ENCODE measurements around the gene TUSC7.

The TUSC7 gene

DNA sequence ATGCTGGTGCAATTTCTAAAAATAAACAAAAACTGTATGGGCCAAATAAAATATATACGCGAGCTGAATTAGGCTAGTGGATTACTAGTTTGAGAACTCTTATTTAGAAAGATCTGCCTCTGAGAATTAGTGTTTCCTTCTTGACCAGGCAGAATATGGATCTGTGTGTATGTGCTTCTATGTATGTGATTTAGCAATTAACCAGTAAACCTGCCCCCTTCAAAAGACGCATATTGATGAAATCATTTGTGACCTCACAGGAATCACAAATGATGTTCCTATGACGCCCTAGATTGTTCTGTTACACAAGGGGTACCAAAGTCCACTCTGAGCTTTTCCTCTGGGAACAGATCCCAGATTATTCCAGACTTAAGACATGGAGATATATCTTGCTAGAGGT lies at the start of gene TUSC7:
Gene TUSC7 (plus strand): TSS at position 301 of the 400 bp plus-strand sequence.
- no peak for DNase-seq (ENCODE audit: low spot score)

DNA sequence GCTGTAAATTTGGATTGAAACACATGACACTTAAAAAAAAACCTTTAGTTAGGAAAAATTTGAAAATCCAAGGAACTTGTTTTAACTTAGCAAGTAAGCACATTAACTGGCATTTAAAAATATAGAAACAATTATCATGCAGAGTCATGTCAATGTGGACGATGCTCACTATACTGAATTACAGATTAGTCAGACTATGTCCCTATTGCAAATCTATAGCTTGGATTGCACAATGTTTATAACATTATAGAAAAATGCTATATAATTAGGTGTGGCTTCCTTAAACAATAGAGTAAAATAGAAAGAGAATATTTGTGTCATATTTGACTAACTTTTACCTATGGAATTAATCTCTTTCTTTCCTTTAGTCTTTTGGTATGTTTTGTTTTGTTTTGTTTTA lies 48.4 kb upstream of the TUSC7 start:
- DNase-seq (ENCODE audit: low spot score), result no peak

DNA sequence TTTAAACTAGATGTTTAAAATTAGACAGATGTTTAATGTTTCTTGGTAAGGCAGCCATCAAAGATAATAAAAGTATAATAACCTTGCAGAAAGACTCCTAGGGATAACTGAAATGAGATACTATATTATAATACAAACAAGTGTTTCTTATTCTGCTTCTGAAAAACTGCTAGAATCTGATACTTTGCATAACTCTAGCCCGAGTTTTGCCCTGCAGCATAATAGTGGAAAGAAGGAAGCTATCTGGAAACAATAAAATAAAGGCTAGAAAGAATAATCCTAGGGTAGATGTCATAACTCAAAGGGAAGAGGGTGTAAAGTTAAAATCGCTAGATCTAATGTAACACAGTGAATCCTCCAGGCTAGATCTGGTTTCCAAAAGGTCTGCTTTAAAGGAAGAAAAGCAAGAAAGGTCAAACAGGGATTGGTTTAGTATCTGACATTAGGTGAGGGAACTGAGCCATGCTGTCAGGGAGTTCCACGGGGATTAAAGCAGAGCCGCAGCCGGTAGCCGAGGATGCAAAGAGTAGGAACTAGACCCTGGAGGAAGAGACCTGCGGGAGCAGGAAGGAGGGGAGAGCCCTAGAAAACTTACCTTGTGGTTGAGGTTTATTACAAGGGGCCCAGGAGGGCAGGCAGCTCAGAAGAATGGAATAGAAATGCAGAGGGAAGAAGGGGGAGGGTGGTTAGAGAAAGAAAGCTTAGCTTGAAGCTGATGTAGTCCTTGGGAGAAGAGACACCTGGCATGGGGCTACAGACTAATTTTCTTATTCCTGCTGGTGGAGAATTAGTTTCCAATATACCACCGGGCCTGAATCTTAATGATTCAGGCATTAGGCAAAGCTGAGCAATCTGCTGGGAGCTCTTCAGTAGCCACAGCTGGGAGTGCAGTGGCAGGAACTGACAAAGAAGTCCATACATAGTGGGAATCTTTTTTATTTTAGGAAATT lies 46.1 kb upstream of the TUSC7 start:
- no peak for DNase-seq (ENCODE audit: low spot score)

DNA sequence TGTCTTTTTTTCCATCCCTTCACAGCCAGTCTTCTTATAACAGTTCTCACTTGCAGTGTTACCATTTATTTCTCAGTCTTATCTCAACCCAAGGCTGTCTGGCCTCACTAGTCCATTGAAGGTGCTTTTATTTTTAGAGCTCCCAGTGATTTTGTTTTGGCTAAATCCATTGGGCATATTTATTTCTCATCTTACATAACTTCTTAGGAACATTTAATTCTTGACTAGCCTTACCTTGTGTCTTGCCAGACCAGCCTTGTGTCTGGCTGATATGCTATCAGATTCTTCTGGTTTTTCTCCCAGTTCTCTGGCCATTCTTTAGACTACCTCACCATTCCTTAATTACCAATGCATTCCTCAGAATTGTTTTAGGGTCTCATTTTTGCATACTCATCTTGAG lies 42.3 kb upstream of the TUSC7 start:
- DNase-seq (ENCODE audit: low spot score), result no peak

DNA sequence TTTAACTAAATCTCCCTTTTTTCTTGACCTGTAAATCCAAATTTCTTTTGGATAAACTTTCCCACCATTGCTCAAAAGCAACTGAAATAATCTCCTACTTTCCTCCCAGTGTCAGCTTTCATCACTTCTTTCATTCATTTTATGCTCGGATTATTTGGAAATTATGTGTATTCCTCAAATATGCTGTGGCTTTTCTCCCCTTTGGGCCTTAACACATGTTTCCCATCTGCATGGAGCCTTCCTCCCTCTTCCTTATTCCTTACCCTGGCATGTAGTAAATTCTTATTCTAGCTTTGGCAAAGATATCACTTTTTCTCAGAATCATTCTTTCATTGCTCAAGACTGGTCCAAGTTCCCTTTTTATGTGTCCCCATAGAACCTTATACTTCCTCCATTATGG lies 41.8 kb upstream of the TUSC7 start:
- DNase-seq (ENCODE audit: low spot score), result no peak

DNA sequence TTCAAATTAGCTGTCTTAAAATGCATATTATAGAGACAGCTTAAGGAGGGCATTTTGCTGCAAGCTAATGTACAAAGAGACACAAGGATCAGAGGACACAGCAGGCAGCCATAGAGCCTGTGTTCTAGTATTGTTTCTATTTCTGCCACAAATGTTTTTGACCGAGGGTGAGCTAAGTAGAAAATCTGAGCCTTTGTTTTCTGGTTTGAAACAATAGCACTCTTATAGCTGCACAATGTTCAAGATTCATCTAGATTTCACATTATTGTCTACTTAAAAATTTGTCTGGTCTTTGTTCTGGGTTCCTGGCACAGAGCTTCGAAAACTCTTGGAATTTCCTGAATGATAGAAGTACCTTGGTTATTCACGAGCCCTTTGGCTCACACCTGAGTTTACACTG lies 40.0 kb upstream of the TUSC7 start:
- DNase-seq (ENCODE audit: low spot score), result no peak

DNA sequence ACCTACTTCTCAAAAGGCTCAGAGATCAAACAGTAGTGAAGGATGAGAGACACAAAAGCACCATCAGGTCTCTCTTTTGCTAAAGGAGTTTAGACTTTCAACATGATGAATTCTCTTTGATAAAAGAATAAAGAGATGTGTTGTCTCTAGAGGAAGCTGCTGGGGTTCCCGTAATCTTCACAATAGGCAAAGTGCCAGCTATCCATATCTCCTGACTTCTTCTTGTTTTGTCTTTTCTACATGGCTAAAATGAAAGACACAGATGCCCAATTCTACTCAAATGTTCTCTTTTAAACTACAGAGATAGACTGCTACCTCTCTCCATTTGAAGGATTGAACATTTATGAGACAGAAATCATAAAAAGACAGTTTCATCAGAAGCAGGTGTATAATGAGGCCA lies 38.4 kb upstream of the TUSC7 start:
- DNase-seq (ENCODE audit: low spot score), result no peak

DNA sequence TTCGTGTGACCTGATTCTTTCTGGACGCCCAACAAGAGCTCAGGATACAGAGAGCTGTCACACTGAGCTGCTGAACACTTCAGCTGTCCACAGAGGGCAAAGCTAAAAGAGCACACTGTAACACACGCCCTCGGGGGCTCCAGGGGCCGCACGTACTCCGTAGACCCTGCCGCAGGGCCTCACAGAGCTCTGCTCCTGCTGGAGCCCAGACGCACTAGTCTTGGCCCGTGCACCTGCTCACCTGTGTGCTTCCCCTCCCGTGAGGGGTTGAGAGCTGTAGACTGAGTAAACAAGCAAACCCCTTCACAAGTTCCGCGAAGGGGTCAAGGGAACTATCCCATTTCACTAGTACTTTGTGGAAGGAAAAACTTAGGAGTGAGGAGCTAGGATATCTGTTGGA lies 30.7 kb upstream of the TUSC7 start:
- DNase-seq (ENCODE audit: low spot score), result no peak

DNA sequence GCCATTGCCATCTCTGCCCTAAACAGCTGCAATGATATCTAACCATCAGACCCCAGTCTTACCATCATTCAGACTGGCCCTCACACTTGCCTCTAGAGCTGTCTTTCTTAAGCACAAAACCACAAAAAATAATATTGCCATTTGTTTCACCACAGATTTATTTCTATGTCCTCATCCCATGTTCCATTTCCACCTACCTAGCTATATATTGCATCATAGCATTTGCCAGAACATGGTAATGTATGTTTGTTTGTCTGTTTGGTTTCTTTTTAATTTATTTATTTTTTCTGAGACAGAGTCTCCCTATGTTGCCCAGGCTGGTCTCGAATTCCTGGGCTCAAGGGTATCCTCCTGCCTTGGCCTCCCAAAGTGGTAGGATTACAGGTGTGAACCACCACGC lies 18.5 kb upstream of the TUSC7 start:
- no peak for DNase-seq (ENCODE audit: low spot score)

DNA sequence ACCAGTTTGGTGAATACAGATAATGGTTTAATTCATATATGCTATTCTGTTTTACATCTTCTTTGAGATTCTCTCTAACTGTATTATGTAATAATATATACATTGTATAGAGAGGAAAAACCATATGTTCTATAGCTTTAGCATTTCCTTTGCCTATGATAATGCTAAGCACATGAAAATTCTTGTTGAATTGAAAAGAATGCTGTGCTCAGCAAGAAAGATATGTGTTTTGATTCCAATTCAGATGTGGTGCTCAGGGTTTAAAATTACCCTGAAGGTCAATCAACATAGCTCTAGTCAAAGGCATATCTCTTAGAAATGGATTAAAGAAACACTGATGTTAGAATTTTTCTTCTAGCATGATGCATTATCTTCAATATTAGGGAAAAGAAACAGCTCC lies 8.5 kb upstream of the TUSC7 start:
- no peak for DNase-seq (ENCODE audit: low spot score)

DNA sequence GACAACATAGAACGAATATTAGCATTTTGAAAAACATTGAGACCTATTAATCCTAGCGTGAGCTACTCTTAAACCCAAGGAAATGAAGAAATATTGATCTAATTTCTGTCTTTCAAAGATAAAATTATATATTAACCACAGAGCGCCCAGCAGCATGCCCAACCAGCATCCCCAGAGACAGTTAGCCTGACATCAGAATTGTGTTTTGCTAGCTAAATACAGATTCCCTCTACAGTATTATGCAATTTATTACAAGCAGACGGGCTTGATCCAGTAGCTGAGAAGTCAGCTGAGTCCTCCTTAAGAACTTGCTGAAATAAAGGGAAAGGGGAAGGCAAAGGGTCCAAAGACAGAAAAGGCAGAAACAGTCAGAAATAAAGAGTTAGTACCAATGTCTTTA lies 7.2 kb upstream of the TUSC7 start:
- DNase-seq (ENCODE audit: low spot score), result no peak

DNA sequence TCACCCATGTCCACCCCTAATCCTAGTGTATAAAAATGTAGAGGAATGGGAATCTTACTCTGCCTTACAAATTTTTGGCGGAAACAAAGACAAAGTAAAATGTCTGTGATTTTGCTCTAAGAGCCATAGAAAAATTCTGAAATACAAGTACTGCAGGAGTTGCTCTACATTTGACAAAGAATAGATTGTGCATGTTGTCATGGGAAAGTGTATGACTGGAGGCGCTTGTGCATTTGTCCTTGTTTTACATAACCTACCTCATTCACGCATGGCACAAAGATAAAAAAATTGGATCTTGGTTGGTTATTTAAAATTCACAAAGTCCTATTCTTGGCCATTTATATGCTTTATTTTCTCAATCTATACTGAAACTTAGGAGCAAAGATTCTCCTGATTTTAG lies 2.0 kb upstream of the TUSC7 start:
- no peak for DNase-seq (ENCODE audit: low spot score)

DNA sequence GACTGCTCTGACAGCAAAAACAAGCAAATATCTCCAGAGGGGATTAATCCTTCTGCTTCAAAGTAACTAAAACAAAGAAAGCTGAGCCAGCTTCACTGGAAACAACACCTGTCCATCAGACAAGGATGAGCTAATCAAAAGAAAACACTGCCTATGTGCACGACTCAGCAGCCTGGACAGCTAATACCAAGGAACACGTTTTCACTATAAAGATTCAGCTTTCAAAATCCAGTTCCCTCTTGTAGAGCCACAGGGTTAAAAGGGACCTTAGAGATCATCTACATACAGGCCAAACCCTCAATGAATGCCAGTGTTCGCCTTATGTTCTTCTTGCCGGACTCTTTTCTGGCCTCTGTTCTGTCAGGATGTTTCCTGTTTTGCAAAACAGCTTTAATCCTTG lies 6.9 kb downstream of the TUSC7 start:
- no peak for DNase-seq (ENCODE audit: low spot score)

DNA sequence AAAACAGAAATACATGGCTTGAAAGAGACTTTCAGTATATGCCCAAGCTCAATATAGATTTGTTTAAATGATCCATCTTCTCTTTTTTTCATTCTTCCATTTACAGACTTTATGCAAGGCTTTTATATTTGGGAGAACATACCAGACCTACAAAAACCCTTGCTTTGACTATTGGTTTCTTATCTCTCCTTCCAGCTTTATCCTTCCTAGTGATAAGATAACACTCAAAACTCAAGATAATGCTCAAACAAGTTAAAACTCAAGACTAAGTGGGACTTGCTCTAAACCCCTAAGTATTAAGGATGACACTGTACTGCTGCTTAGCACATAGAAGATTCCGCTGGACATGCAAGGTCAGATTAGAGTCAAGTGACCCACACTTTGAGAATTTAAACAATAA lies 8.0 kb downstream of the TUSC7 start:
- DNase-seq (ENCODE audit: low spot score), result no peak

DNA sequence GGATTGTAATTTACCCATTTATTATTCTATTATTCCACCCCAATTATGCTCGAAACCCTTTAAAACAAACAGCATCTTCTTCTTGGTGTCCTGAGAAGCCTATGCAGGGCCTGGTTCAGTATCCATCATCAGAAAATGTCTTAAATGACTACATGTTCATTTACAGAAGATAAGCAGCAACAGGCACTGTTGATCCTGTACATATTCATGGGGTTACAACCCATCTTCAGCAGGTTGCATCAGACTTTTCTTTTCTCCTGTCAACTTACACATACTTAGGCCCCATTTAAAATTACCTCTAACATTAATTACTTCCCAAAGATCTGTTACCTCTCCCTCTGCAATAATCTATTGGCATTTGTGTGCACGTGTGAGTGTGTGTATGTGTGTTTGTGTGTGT lies 18.9 kb downstream of the TUSC7 start:
- DNase-seq (ENCODE audit: low spot score), result no peak

DNA sequence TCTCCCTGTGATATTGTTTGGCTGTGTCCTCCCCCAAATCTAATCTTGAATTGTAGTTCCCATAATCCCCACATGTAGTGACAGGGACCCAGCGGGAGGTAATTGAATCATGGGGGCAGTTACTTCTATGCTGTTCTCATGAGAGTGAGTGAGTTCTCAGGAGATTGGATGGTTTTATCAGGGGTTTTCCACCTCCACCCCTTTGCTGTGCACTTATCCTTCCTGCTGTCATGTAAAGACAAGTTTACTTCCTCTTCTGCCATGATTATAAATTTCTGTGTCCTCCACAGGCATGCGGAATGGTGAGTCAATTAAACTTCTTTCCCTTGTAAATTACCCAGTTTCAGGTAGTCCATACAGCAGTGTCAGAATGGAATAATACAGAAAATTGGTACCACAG lies 24.7 kb downstream of the TUSC7 start:
- DNase-seq (ENCODE audit: low spot score), result no peak

DNA sequence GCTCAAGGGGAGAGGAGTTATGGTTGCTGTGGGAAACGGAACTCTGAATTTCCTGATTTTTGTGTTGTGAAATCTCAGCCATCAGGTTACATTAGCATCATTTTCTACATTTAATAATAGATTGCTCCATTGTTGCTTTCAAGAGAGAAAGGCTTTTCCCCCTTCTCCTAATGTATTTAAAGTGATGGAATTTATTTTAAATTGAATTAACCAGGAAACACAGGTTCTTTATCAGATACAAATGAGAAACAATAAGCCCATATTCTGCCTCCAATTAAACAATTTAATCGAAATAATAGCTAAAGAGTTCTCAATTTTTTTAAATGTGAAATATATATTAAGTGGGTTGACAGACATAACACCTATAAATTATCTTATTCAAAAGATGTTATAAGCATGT lies 30.1 kb downstream of the TUSC7 start:
- DNase-seq (ENCODE audit: low spot score), result no peak

DNA sequence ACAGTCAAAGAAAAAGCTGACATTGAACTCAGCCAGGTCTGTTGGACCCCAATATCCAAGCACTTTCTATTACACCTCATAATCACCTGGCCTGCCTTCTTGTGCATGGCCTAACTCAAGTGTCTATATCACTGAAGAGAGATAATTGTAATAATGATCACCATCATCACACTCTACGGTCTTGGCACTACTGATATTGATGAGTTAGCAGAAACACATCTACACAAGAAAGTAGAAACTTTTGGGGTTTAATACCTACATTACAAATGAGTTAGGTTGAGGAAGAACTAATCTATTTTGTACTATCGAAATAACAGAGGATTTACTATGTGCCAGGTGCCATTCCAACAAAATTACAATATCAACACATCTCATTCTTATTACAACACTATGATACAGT lies 30.7 kb downstream of the TUSC7 start:
- DNase-seq (ENCODE audit: low spot score), result no peak

DNA sequence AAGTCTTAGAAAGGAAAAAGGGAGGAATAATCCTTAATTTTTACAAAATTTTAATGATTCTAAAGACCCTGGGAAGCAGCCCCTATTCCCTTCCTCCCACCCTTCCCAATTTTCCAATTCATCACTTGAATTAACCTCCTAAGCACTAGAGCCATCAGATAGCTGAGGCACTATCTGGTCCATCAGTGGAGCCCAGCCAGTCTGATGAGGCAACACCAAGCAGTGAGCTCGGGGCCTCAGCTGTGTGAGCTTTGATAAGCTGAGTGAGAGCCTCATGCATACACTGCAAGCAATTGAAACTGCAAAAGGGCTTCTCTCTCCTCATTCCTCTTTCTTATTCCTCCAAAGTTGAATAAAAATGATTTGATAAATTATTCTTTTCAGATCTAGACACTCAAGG lies 31.9 kb downstream of the TUSC7 start:
- DNase-seq (ENCODE audit: low spot score), result no peak

DNA sequence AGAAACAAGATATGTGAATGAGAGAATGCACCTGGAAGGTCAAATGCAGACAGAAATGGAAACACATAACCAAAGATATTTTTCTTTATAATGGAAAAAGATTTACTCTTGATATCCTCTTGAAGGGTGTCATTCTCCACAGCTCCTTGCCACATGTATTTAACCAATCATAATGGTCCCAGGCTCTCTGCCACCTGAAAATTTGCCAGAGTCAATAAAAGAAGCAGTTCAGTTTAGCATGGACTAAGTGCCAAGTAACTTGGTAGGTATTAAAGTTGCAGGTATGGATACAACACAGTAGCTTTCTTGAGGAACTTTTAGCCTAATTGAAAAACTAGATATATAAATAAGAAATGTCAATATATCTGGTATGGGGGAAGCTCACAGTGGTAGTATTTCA lies 33.5 kb downstream of the TUSC7 start:
- no peak for DNase-seq (ENCODE audit: low spot score)

DNA sequence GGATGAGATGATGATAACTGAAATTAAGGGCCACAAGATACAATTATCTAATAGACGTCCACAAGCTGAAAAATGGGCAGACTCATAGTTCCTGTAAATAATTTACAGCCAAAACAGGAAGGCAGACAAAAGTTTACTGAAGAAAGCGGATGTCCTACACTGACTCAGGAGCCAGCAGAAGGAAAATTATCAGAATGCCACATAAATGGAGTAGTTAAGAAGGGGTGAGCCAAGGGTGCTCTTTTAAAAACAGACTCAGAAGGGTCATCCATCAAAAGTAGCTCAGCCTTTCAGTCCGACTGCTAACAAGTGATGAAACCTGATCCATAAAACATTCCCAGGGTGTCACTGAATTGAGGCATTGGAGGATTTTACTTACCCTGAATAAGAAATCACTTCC lies 39.8 kb downstream of the TUSC7 start:
- DNase-seq (ENCODE audit: low spot score), result no peak

DNA sequence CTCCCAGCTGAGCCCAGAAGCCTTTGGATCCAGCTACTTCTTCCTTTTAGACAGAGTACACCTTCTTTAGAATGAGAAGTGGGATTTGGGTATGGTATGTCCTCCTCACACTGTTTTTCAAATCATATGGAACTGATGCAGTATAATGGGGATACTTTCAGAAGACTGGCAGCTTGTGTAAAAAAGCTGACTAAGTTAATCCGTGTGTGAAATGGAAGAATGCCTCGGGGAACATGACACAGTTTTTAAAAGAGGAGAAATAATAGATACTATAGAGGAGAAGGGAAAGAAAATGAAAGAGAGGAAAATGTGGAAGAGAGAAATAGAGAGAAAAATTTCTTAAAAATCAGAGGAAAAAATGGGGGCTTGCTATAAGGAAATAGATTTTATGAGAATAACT lies 47.7 kb downstream of the TUSC7 start:
- no peak for DNase-seq (ENCODE audit: low spot score)

DNA sequence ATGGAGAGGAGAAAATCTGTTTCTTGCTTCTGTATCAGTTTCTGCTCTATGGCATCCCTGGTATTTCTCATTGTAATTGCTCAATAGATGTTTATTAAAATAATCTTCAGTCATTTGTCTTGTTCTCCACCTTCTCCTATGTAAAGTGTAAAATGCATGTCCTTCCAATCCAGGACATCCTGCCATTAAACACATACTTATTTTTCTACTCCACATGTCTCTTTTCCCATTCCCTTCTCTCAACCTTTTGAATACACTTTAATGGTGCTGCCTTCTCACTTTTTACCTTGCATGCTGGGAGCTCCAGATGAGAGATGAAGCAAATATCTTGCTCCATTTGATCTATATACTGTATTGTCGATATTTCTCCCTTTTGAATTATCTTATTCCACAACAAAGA lies 49.7 kb downstream of the TUSC7 start:
- DNase-seq (ENCODE audit: low spot score), result no peak
